CD4-positive, CD25-positive, alpha-beta regulatory T cell (primary cell): ENCODE data around the gene ANKRD36. TPM values are rescaled to one million over a fixed set of nuclear protein-coding genes. Genes with fewer than 3 reads are reported as not detected.
"Not testable (repeated sequence)": the region's sequence is repeated elsewhere in the genome, so short reads cannot be mapped to it uniquely, and the experiment has no call there.

Experiments
- ATAC-seq, 2 donors: fragments of 150-1000 bp; cut with Tn5 transposase; one replicate each; pipeline ENCODE4 v1.10.0; 2021; ENCODE audit warnings: low read depth in 2 of 2, moderate number of reproducible peaks in 2 of 2, moderate library complexity in 1 of 2
- DNase-seq, 3 donors: peaks; one replicate each; pipeline versions ENCODE4 v3.0.0 to v3.0.0-alpha.2; 2012 to 2022; ENCODE audit warnings: mixed read lengths in 1 of 3
- H3K27ac ChIP-seq: one replicate; pipeline ENCODE4 v1.7.0; 2013; ENCODE audit warnings: mild to moderate bottlenecking, low read length; ENCODE audit not compliant: insufficient read depth, poor library complexity, severe bottlenecking
- H3K27me3 ChIP-seq: one replicate; pipeline ENCODE4 v1.7.0; 2013; ENCODE audit warnings: low read length; ENCODE audit not compliant: control insufficient read depth, insufficient read depth
- H3K36me3 ChIP-seq: one replicate; pipeline ENCODE4 v1.7.0; 2013; ENCODE audit warnings: mild to moderate bottlenecking, low read length, moderate library complexity; ENCODE audit not compliant: control insufficient read depth, insufficient read depth
- H3K4me1 ChIP-seq: 2 replicates; pipeline ENCODE4 v1.7.0; 2013; ENCODE audit warnings: mild to moderate bottlenecking, low read length; ENCODE audit not compliant: insufficient read depth, control insufficient read depth, poor library complexity, severe bottlenecking
- H3K4me3 ChIP-seq: one replicate; pipeline ENCODE4 v1.7.0; 2013; ENCODE audit warnings: low read depth, mild to moderate bottlenecking, low read length, moderate library complexity
- H3K9me3 ChIP-seq, 2 experiments: 1 replicate in 1 of 2; 2 replicates in 1 of 2; pipeline ENCODE4 v1.7.0; 2013; ENCODE audit warnings: low read length in 2 of 2, mild to moderate bottlenecking in 1 of 2, moderate library complexity in 1 of 2; ENCODE audit not compliant: control insufficient read depth in 2 of 2
- H3K27ac Mint-ChIP-seq, 3 donors: one replicate each; pipeline ENCODE4 v1.8.0; 2020 to 2022; ENCODE audit warnings: mild to moderate bottlenecking in 3 of 3, mixed read lengths in 3 of 3, moderate library complexity in 2 of 3
- H3K27me3 Mint-ChIP-seq: one replicate; pipeline ENCODE4 v1.8.0; 2022; ENCODE audit warnings: mild to moderate bottlenecking, mixed read lengths
- H3K36me3 Mint-ChIP-seq: one replicate; pipeline ENCODE4 v1.8.0; 2020; ENCODE audit warnings: mixed read lengths
- H3K4me1 Mint-ChIP-seq, 4 donors: one replicate each; pipeline ENCODE4 v1.8.0; 2020 to 2022; ENCODE audit warnings: mixed read lengths in 4 of 4, mild to moderate bottlenecking in 1 of 4
- H3K4me3 Mint-ChIP-seq, 4 donors: one replicate each; pipeline ENCODE4 v1.8.0; 2020 to 2022; ENCODE audit warnings: mild to moderate bottlenecking in 4 of 4, mixed read lengths in 4 of 4, moderate library complexity in 3 of 4
- H3K9me3 Mint-ChIP-seq, 7 donors: one replicate each; pipeline ENCODE4 v1.8.0; 2020 to 2022; ENCODE audit warnings: mixed read lengths in 7 of 7, mild to moderate bottlenecking in 3 of 7, moderate library complexity in 2 of 7
- polyA plus RNA-seq, 4 donors: library from polyadenylated mRNA; unstranded; fragments of 300-500 nt; fragmentation: Illumina TruSeq; gene quantifications; one replicate each; pipeline ENCODE4 v1.2.3, GENCODE V29; 2021
- total RNA-seq: library from RNA; stranded (reverse); gene quantifications from one replicate; pipeline ENCODE4 v1.2.3, GENCODE V29; 2022

ANKRD36 gene
- total RNA-seq (85.2 TPM), polyA plus RNA-seq (1 to 10 TPM; 5.1 to 9.2 (median 7.8) TPM)

GRCh38 chr2:97113050-97113881 lies at the start of gene ANKRD36:
Gene ANKRD36 (plus strand): TSS chr2:97113153. CDS start chr2:97113740, 587 bp downstream.
- Histone ChIP-seq H3K4me3 (peak within 1 kb of the TSS; percentile 78), H3K27ac (peak within 1 kb of the TSS; percentile 85)
- Mint-ChIP-seq H3K4me1 (peaks cover 0 to 10% (median 6%) of the 10 kb centered on the region in 4 donors), H3K27me3 (peaks cover 13% of the 10 kb centered on the region), H3K4me3 (peak within 1 kb of the TSS; percentile 99 to 100 (median 99)), H3K27ac (peak within 1 kb of the TSS; percentile 98 to 99 (median 99))
- H3K4me1 ChIP-seq, H3K36me3 ChIP-seq, H3K36me3 Mint-ChIP-seq, H3K9me3 ChIP-seq, H3K27me3 ChIP-seq, H3K9me3 Mint-ChIP-seq: not testable (repeated sequence)
- ATAC-seq (peak; percentile 89 to 91), DNase-seq (peak; percentile 70 to 90 (median 86))

- not testable (repeated sequence) for H3K9me3 ChIP-seq, H3K4me3 Mint-ChIP-seq, DNase-seq, H3K27ac ChIP-seq, H3K4me1 ChIP-seq, H3K4me3 ChIP-seq, H3K27ac Mint-ChIP-seq, H3K36me3 Mint-ChIP-seq, H3K4me1 Mint-ChIP-seq, H3K9me3 Mint-ChIP-seq, ATAC-seq, H3K27me3 ChIP-seq, H3K36me3 ChIP-seq
- H3K27me3 Mint-ChIP-seq = peaks cover 13% of the 10 kb centered on the region
Observed at GRCh38 chr2:97066030-97066429, 46.9 kb upstream of the ANKRD36 start.

- DNase-seq = no peak
- no peaks in the 10 kb centered on the region for H3K9me3 ChIP-seq
- H3K27me3 ChIP-seq = no peaks in the 10 kb centered on the region
- no peak overlapping the region for H3K4me3 ChIP-seq
- no peak for ATAC-seq
- no peak overlapping the region for H3K27ac ChIP-seq
- H3K4me1 ChIP-seq = no peaks in the 10 kb centered on the region
- Mint-ChIP-seq H3K4me3 (no peak overlapping the region), H3K36me3 (no peaks in the 10 kb centered on the region), H3K9me3 (peaks cover 0 to 2% (median 0%) of the 10 kb centered on the region in 7 donors), H3K27me3 (peaks cover 13% of the 10 kb centered on the region), H3K27ac (no peak overlapping the region), H3K4me1 (no peaks in the 10 kb centered on the region)
- H3K36me3 ChIP-seq = no peaks in the 10 kb centered on the region
Observed at GRCh38 chr2:97067279-97068004, 45.5 kb upstream of the ANKRD36 start.

- ATAC-seq (no peak), DNase-seq (no peak)
- Mint-ChIP-seq H3K27me3 (peaks cover 13% of the 10 kb centered on the region), H3K4me1 (no peaks in the 10 kb centered on the region), H3K36me3 (no peaks in the 10 kb centered on the region), H3K9me3 (no peaks in the 10 kb centered on the region), H3K27ac (no peak overlapping the region), H3K4me3 (no peak overlapping the region)
- H3K27ac ChIP-seq = no peak overlapping the region
- no peaks in the 10 kb centered on the region for H3K4me1 ChIP-seq
- no peak overlapping the region for H3K4me3 ChIP-seq
- H3K27me3 ChIP-seq = no peaks in the 10 kb centered on the region
- no peaks in the 10 kb centered on the region for H3K9me3 ChIP-seq
- H3K36me3 ChIP-seq = no peaks in the 10 kb centered on the region
Observed at GRCh38 chr2:97068074-97068473, 44.9 kb upstream of the ANKRD36 start.

- not testable (repeated sequence) for H3K36me3 ChIP-seq, H3K9me3 ChIP-seq, H3K4me1 Mint-ChIP-seq, H3K27ac ChIP-seq, H3K36me3 Mint-ChIP-seq, H3K9me3 Mint-ChIP-seq, H3K27me3 ChIP-seq, DNase-seq, H3K4me3 ChIP-seq, H3K4me1 ChIP-seq, H3K27ac Mint-ChIP-seq, H3K4me3 Mint-ChIP-seq, ATAC-seq
- peaks cover 14% of the 10 kb centered on the region for H3K27me3 Mint-ChIP-seq
Observed at GRCh38 chr2:97068722-97069121, 44.2 kb upstream of the ANKRD36 start.

- not testable (repeated sequence) for H3K9me3 Mint-ChIP-seq, H3K4me3 Mint-ChIP-seq, H3K27ac Mint-ChIP-seq
Observed at GRCh38 chr2:97070915-97071314, 42.0 kb upstream of the ANKRD36 start.

GRCh38 chr2:97077213-97077612 lies 35.7 kb upstream of the ANKRD36 start:
- not testable (repeated sequence) for H3K9me3 Mint-ChIP-seq, H3K9me3 ChIP-seq, H3K27me3 ChIP-seq, ATAC-seq, DNase-seq, H3K4me3 Mint-ChIP-seq, H3K27ac ChIP-seq, H3K4me1 ChIP-seq, H3K4me3 ChIP-seq, H3K36me3 ChIP-seq, H3K36me3 Mint-ChIP-seq, H3K4me1 Mint-ChIP-seq
- Mint-ChIP-seq H3K27ac (peak overlapping the region in 1 of 3 donors; percentile 71), H3K27me3 (peaks cover 14% of the 10 kb centered on the region)

More at GRCh38 chr2:97070915-97071314, 42.0 kb upstream of the ANKRD36 start:
- H3K36me3 ChIP-seq, H3K36me3 Mint-ChIP-seq, DNase-seq, H3K4me3 ChIP-seq, ATAC-seq, H3K4me1 Mint-ChIP-seq, H3K27me3 ChIP-seq, H3K4me1 ChIP-seq, H3K27ac ChIP-seq, H3K9me3 ChIP-seq: not testable (repeated sequence)
- H3K27me3 Mint-ChIP-seq = peaks cover 17% of the 10 kb centered on the region
